Vagina (tissue), 2 donors: ENCODE measurements around the gene VPS37C. TPM values are rescaled to one million over a fixed set of nuclear protein-coding genes. Genes with fewer than 3 reads are reported as not detected.

ENCODE experiments used
- DNase-seq, 2 donors: peaks; one replicate each; pipeline ENCODE4 v3.0.0-alpha.2; 2017; ENCODE audit errors: extremely low spot score in 2 of 2
- H3K27ac ChIP-seq: fragments of 200-600 bp; sonication (generic); one replicate; pipeline ENCODE4 v1.5.1; 2019
- H3K27me3 ChIP-seq: fragments of 200-600 bp; sonication (generic); one replicate; pipeline ENCODE4 v1.5.1; 2019
- H3K36me3 ChIP-seq, 2 donors: fragments of 200-600 bp; sonication (generic); one replicate each; pipeline ENCODE4 v1.5.1; 2017 to 2019
- H3K4me1 ChIP-seq: fragments of 200-600 bp; sonication (generic); one replicate; pipeline ENCODE4 v1.5.1; 2019
- H3K4me3 ChIP-seq, 2 donors: fragments of 200-600 bp; sonication (generic); 1 replicate in 1 of 2; 2 replicates in 1 of 2; pipeline ENCODE4 v1.5.1; 2016 to 2019
- H3K9me3 ChIP-seq: fragments of 200-600 bp; sonication (generic); one replicate; pipeline ENCODE4 v1.5.1; 2019
- CTCF ChIP-seq, 3 experiments: fragments of 450-650 bp in 2 of 3; fragments of 200-600 bp in 1 of 3; sonication (generic) in 1 of 3; IDR thresholded peaks; one replicate each; pipeline ENCODE4 v1.5.1; 2017 to 2019; ENCODE audit warnings: antibody characterized with exemption in 3 of 3, mild to moderate bottlenecking in 2 of 3, moderate library complexity in 2 of 3
- POLR2A ChIP-seq, 2 donors: fragments of 450-650 bp; IDR thresholded peaks; one replicate each; pipeline ENCODE4 v1.6.1; 2017; ENCODE audit warnings: antibody characterized with exemption in 2 of 2, mild to moderate bottlenecking in 2 of 2, moderate library complexity in 2 of 2
- POLR2AphosphoS5 ChIP-seq, 2 donors: sonication (generic); formaldehyde crosslinking; IDR thresholded peaks; one replicate each; pipeline ENCODE4 v1.9.0; 2017; ENCODE audit warnings: antibody characterized with exemption in 2 of 2, mild to moderate bottlenecking in 2 of 2, low read depth in 1 of 2; ENCODE audit not compliant: insufficient read depth in 1 of 2
- intact Hi-C: fragments of 100-400 bp; cut with DNase I; formaldehyde crosslinking; loops from one replicate; pipeline ENCODE4 v1.15.1; 2023
- total RNA-seq: library from RNA; depleted of rRNA; stranded (reverse); fragments of >200 nt; gene quantifications from one replicate; pipeline ENCODE4 v1.2.3, GENCODE V29; 2016

Gene VPS37C
- total RNA-seq, 1 donor from 2014 or later = 15.7 TPM

- TF ChIP-seq POLR2AphosphoS5 (IDR thresholded peaks at IDR 0.05; ENCODE audit: insufficient read depth in 1 of 2, low read depth in 1 of 2) (no peak), POLR2A (IDR thresholded peaks at IDR 0.05) (no peak), CTCF (IDR thresholded peaks at IDR 0.05) (no peak)
- H3K36me3 ChIP-seq = no peaks in the 10 kb centered on the region
- no peak overlapping the region for H3K27ac ChIP-seq
- no peaks in the 10 kb centered on the region for H3K9me3 ChIP-seq
- no peaks in the 10 kb centered on the region for H3K27me3 ChIP-seq
- DNase-seq = no peak
- H3K4me3 ChIP-seq = no peak overlapping the region
- no peaks in the 10 kb centered on the region for H3K4me1 ChIP-seq
- intact Hi-C loops = no loop called here
These were observed 68.1 kb downstream of the VPS37C start for GRCh38 chr11:61092908-61093763.

DNA sequence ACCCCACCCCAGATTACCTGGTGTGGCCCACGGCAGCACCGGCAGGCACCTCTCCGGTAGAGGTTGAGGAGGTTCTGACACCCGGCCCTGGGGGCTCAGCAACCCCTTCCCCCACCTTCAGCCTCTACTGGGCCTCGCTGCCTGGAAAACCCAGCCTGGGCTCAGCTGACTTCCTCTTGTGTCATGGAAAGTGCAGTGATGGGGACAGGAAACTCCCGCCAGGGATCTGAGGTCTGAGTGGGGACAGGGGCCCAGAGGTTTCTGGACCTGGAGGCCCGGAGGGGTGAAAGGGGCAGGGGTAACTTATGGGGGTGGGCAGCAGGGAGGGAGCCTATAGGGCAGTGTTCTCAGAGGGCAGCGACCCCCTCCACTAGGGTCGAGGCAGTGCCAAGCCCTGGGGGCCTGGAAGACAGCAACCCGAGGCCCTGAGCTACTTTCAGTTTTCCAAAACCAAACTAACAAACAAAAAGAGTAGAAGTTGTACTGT lies 68.9 kb downstream of the VPS37C start:
- H3K4me3 ChIP-seq = no peak overlapping the region
- no peak for DNase-seq
- intact Hi-C loops = no loop called here
- H3K4me1 ChIP-seq = no peaks in the 10 kb centered on the region
- H3K36me3 ChIP-seq = no peaks in the 10 kb centered on the region
- H3K27ac ChIP-seq = no peak overlapping the region
- no peaks in the 10 kb centered on the region for H3K27me3 ChIP-seq
- TF ChIP-seq CTCF (IDR thresholded peaks at IDR 0.05) = no peak
- H3K9me3 ChIP-seq = no peaks in the 10 kb centered on the region

DNA sequence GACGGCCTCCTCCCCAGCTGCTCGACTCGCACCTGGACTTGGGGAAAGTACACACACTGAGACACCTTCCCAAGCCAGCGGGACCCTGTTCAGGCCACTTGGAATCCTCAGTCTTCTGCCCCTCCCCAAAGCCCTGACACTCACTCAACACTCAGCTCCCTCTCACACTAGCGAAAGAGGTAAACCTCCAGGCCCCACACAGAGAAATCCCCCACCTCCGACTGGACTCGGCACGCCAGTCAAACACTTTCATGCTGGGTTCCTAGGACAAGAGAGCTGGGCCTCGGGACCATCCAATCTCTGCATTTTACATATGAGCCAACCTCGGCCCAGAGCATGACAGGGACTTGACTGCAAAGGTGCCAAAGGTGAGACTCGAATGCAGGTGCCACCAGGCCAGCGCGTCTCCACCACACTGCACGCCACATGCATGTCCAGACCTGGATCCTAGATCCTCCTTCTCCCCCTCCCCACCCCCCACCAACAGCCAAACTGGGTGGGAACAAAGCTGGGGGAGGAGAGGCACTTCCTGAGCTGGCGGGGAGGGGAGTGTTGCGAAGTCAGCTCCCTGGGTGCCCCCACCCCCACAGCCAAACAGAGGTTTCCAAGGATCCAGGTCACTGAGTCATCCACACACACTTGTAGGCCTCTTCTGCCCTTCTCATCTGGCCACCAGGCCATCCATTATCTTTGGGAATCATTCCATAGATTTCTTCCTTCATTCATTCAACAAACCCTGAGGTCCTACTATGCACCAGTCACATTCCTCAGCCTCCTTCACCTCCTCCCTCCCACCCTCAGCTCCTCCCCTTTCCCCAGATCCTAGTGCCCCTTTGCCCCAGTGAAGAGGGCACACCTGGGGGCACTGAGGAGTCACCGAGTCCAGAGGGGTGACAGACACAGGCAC lies 69.6 kb downstream of the VPS37C start:
- no peak overlapping the region for H3K27ac ChIP-seq
- H3K27me3 ChIP-seq = no peaks in the 10 kb centered on the region
- no peaks in the 10 kb centered on the region for H3K9me3 ChIP-seq
- no peak for TF ChIP-seq POLR2AphosphoS5 (IDR thresholded peaks at IDR 0.05; ENCODE audit: insufficient read depth in 1 of 2, low read depth in 1 of 2)
- TF ChIP-seq CTCF (IDR thresholded peaks at IDR 0.05) = no peak
- TF ChIP-seq POLR2A (IDR thresholded peaks at IDR 0.05) = no peak
- intact Hi-C loops = no loop called here
- no peak overlapping the region for H3K4me3 ChIP-seq
- H3K36me3 ChIP-seq = no peaks in the 10 kb centered on the region
- H3K4me1 ChIP-seq = no peaks in the 10 kb centered on the region
- DNase-seq = no peak

DNA sequence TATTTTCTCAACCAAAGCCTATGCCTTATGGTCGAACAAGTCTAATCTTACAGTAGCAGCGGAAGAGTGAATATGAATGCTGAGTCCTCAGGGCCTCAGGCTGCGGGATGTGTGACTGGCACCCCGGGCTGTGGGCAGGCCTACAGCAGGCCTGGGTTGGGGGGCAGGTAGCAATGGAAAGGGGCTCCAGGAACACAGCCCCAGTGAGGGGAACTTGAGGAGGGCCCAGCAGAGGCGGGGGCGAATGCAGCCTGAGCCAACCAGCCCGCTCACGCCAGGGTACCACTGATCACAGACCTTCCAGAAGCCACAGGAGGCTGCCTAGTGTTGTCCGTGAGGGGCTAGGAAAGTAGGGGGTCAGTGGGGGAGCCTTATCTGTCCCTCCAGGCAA lies 70.2 kb downstream of the VPS37C start:
- Histone ChIP-seq H3K4me3 (no peak overlapping the region), H3K4me1 (no peaks in the 10 kb centered on the region), H3K36me3 (no peaks in the 10 kb centered on the region), H3K9me3 (no peaks in the 10 kb centered on the region), H3K27ac (no peak overlapping the region), H3K27me3 (no peaks in the 10 kb centered on the region)
- intact Hi-C loops = no loop called here
- no peak for TF ChIP-seq CTCF (IDR thresholded peaks at IDR 0.05)
- TF ChIP-seq POLR2A (IDR thresholded peaks at IDR 0.05) = no peak
- TF ChIP-seq POLR2AphosphoS5 (IDR thresholded peaks at IDR 0.05; ENCODE audit: insufficient read depth in 1 of 2, low read depth in 1 of 2) = no peak
- DNase-seq = no peak
